Measurements from ENCODE around the gene SLC44A3.

SLC44A3 gene

DNA sequence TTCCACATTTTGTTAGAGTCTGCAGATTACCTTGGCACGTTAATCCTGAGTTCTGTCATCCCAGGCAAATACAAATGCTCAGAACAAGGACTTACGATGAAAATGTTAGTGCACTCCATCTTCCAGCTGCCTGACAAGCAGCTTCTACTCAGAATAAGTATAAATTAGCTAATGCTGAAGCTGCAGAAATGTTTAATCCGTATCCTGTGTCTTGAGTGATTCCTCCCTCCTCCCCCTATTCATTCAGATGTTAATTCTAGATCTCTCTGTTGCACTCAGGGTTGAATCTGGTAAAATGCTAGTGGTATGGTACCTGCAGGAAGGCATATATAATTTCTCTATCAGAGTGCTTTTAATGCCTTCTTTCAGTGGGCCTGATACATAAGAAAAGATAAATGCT, 66.9 kb downstream of the SLC44A3 start:
- no peak for TF ChIP-seq CTCF (IDR thresholded peaks at IDR 0.05; ENCODE audit: borderline replicate concordance, insufficient read depth, low read depth, low read length)
- H3K4me3 ChIP-seq (ENCODE audit: low read depth, low read length): no peak overlapping the region

- no peak overlapping the region for H3K4me3 ChIP-seq (ENCODE audit: low read depth, low read length)
- TF ChIP-seq CTCF (IDR thresholded peaks at IDR 0.05; ENCODE audit: borderline replicate concordance, insufficient read depth, low read depth, low read length): no peak
Measured at GRCh38 chr1:94887603-94888171, 67.5 kb downstream of the SLC44A3 start.

DNA sequence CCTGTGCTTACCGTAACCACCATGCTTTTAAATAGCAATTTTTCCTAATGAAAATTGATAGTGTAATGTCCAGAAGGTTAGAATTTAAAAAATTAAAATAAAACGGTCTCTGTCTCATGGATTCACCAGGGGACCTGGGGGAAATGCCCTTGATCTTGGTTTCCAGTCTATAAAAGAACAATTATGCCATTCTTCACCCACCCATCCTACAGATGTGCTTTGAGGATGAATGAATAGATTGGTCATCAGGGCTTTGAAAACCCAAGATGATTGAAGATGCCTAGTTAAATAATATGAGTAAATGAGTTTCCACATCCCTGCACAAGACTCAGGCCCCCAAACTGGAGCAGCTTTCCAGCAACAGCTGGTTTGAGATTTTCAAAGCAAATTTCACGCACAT, 68.0 kb downstream of the SLC44A3 start:
- TF ChIP-seq CTCF (IDR thresholded peaks at IDR 0.05; ENCODE audit: borderline replicate concordance, insufficient read depth, low read depth, low read length): no peak
- no peak overlapping the region for H3K4me3 ChIP-seq (ENCODE audit: low read depth, low read length)

DNA sequence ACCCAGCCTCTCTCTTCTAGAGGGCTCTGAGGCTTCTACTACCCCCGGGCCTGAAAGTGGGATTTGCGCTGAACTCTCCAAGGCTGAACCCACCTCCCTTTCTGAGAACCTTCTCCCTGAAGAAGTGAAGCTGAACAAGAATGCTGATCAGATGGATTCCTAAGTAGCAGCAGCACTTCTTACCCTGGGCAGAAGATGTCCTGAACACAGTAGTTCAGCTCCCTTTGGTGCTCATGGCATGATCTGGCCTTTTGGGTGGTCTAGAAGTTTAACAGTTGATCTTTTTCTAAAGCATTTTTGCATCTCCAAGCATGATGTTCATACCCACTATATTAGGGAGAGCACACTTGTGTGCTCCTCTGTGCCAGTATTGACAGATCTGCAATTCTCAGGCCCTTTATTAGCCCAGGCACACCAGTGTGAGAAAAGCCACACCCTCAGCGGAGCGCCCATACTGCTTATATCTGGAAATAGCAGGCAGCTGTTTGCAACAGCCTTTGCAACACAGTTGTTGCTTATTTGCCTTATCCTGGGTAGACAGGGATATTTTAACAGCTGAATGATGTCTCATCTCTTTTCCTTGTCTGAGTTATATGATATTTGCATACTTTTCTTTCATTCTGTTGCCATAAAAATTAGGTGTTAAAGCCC, 72.6 kb downstream of the SLC44A3 start:
- no peak overlapping the region for H3K4me3 ChIP-seq (ENCODE audit: low read depth, low read length)
- no peak for TF ChIP-seq CTCF (IDR thresholded peaks at IDR 0.05; ENCODE audit: borderline replicate concordance, insufficient read depth, low read depth, low read length)

DNA sequence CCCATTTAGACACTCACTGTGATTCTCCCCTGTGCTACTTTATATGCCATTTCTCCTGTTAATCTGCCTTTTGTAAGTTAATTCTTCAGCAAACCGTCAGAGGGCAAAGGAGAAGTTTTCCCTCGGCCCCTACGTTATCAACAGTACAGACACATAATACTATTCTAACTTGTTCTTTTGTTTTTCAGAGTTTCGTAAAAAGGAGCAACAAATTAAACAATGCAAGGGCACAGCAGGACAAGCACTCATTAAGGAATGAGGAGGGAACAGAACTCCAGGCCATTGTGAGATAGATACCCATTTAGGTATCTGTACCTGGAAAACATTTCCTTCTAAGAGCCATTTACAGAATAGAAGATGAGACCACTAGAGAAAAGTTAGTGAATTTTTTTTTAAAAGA, 74.5 kb downstream of the SLC44A3 start:
- no peak overlapping the region for H3K4me3 ChIP-seq (ENCODE audit: low read depth, low read length)
- TF ChIP-seq CTCF (IDR thresholded peaks at IDR 0.05; ENCODE audit: borderline replicate concordance, insufficient read depth, low read depth, low read length): no peak

DNA sequence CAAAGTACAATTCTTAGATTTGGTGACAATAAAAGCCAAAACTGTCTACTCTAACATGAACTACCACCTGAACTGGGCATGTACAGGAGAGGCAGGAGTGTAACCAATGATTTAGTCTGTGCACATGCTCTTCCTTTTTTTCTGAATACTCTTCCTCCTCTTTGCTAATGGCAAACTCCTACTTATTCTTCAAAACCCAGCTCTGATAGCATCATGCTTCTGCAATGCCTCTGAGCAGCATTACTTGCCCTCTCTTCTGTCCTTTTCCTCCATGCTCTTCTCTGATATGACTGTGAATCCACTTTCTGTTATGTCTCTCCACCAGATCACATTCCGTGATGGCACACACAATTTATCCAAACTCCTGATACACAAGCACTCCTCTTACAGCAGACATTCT, 75.4 kb downstream of the SLC44A3 start:
- no peak for TF ChIP-seq CTCF (IDR thresholded peaks at IDR 0.05; ENCODE audit: borderline replicate concordance, insufficient read depth, low read depth, low read length)
- H3K4me3 ChIP-seq (ENCODE audit: low read depth, low read length): no peak overlapping the region

Data from GM12875 (cell line).